ENCODE measurements around the gene LYPD5.
A peak's percentile ranks its signal among the peaks of the same experiment; 100 is the strongest.

The LYPD5 gene

DNA sequence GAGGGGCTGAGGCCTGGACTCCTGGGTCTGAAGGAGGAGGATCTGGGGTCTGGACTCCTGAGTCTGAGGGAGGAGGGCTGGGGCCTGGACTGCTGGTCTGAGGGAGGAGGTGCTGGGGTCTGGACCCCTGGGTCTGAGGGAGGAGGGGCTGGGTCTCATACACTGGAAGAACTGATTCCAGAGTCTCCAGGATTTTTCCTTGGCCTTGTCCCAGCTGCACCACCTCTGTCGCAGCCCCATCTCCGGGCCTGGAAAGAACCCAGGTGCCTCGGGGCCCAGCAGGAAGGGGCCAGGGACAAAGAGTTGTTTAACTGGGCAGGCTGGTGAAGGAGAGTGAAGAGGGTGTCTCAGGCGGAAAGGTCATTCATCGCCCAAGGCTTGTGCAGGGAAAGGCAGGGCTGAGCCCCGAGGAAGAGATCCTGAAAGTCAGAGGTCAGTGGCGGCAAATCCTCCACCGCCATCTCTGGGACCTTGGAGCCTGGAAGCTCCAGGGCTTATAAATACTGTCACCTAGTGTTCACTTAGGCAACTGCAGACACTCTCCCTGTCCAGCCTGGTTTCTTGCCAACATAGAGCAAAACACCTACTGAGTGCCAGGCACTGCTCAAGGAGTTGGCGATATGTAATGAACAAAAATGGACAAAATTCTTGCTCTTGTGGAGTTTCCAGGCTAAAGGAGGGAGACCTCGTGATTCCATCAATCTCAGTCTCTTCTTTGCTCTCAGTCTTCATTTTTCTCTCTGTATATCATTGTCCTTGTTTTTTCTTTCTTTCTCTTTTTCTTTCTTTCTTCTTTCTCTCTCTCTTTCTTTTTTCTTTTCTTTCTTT lies 17.1 kb downstream of the LYPD5 start:
- Mint-ChIP-seq H3K4me1 (peaks cover 30% of the 10 kb centered on the region), H3K36me3 (ENCODE audit: low read depth) (no peaks in the 10 kb centered on the region), H3K27ac (no peak overlapping the region), H3K4me3 (no peak overlapping the region), H3K27me3 (ENCODE audit: low read depth, poor library complexity) (peaks cover 35% of the 10 kb centered on the region), H3K9me3 (no peaks in the 10 kb centered on the region)
- peak; percentile 99 for TF ChIP-seq CTCF (IDR thresholded peaks at IDR 0.05)
- DNase-seq, result peak; percentile 61

DNA sequence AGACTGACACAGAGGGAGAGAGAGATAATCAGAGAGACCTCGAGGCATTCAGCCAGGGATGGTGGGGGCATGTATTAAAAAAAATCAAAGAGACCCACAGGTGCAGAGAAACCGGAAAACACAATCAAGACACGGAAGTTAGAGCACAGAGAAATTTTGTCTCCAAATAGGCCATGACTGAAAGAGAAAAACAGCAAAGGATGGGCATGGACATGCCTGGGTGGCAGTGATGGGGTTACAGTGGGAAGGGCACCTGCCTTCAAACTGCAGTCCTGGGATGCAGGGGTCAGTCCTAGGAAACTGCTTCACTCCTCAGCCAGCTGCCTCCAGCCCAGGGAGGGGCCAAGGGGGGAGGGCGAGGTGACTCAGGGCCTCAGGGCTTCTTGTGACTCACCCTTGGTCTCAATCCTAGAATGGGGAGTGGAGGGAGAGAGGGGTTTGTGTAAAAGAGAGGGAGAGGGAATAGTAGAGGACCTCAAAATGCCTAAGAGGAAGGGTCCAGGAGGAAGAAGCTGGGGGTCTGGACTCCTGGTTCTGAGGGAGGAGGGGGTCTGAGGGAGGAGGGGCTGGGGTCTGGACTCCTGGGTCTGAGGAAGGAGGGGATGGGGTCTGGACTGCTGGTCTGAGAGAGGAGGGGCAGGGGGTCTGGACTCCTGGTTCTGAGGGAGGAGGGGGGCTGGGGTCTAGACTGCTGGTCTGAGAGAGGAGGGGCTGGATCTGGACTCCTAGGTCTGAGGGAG lies 17.8 kb downstream of the LYPD5 start:
- H3K4me1 Mint-ChIP-seq, result peaks cover 37% of the 10 kb centered on the region

GRCh38 chr19:43783636-43784035 lies 18.6 kb downstream of the LYPD5 start:
- no peaks in the 10 kb centered on the region for H3K36me3 Mint-ChIP-seq (ENCODE audit: low read depth)
- H3K4me3 Mint-ChIP-seq, result no peak overlapping the region
- H3K27me3 Mint-ChIP-seq (ENCODE audit: low read depth, poor library complexity), result peaks cover 30% of the 10 kb centered on the region
- no peaks in the 10 kb centered on the region for H3K9me3 Mint-ChIP-seq
- no peak for TF ChIP-seq CTCF (IDR thresholded peaks at IDR 0.05)
- no peak for DNase-seq
- peaks cover 40% of the 10 kb centered on the region for H3K4me1 Mint-ChIP-seq
- no peak overlapping the region for H3K27ac Mint-ChIP-seq

More for the DNA sequence above, 17.8 kb downstream of the LYPD5 start:
- H3K27me3 Mint-ChIP-seq (ENCODE audit: low read depth, poor library complexity), result peaks cover 29% of the 10 kb centered on the region
- DNase-seq, result no peak
- no peaks in the 10 kb centered on the region for H3K36me3 Mint-ChIP-seq (ENCODE audit: low read depth)
- no peaks in the 10 kb centered on the region for H3K9me3 Mint-ChIP-seq
- H3K4me3 Mint-ChIP-seq, result no peak overlapping the region
- H3K27ac Mint-ChIP-seq, result no peak overlapping the region
- no peak for TF ChIP-seq CTCF (IDR thresholded peaks at IDR 0.05)

GRCh38 chr19:43782689-43783231 lies 19.5 kb downstream of the LYPD5 start:
- DNase-seq, result no peak
- H3K27ac Mint-ChIP-seq, result no peak overlapping the region
- no peak overlapping the region for H3K4me3 Mint-ChIP-seq
- no peaks in the 10 kb centered on the region for H3K36me3 Mint-ChIP-seq (ENCODE audit: low read depth)
- peaks cover 49% of the 10 kb centered on the region for H3K4me1 Mint-ChIP-seq
- no peaks in the 10 kb centered on the region for H3K9me3 Mint-ChIP-seq
- peaks cover 39% of the 10 kb centered on the region for H3K27me3 Mint-ChIP-seq (ENCODE audit: low read depth, poor library complexity)
- TF ChIP-seq CTCF (IDR thresholded peaks at IDR 0.05), result no peak

GRCh38 chr19:43782311-43782660 lies 20.0 kb downstream of the LYPD5 start:
- H3K27ac Mint-ChIP-seq, result no peak overlapping the region
- no peak for DNase-seq
- TF ChIP-seq CTCF (IDR thresholded peaks at IDR 0.05), result no peak
- no peaks in the 10 kb centered on the region for H3K9me3 Mint-ChIP-seq
- H3K4me3 Mint-ChIP-seq, result no peak overlapping the region
- no peaks in the 10 kb centered on the region for H3K36me3 Mint-ChIP-seq (ENCODE audit: low read depth)
- peaks cover 44% of the 10 kb centered on the region for H3K27me3 Mint-ChIP-seq (ENCODE audit: low read depth, poor library complexity)
- peaks cover 52% of the 10 kb centered on the region for H3K4me1 Mint-ChIP-seq
